PFSK-1 (cell line): Measurements from ENCODE around the gene AKR1A1.

Source experiments
- FOXP2 ChIP-seq: optimal IDR thresholded peaks from 2 replicates; pipeline ENCODE3; 2011; ENCODE audit warnings: borderline replicate concordance, control low read depth, inconsistent platforms; ENCODE audit not compliant: insufficient read depth; ENCODE audit errors: extremely low read length, extremely low read depth
- SIN3A ChIP-seq: IDR thresholded peaks from 2 replicates; pipeline ENCODE4 v1.6.1; 2012; ENCODE audit warnings: mild to moderate bottlenecking, low read length, moderate library complexity, borderline replicate concordance; ENCODE audit not compliant: insufficient read depth

GRCh38 chr1:45557422-45557944 lies 6.9 kb downstream of the AKR1A1 start:
- TF ChIP-seq SIN3A (no peak), FOXP2 (no peak)
